Endodermal cell (in vitro differentiated cells): ENCODE measurements around the gene UNC50. TPM values are rescaled to one million over a fixed set of nuclear protein-coding genes. Genes with fewer than 3 reads are reported as not detected.

Source experiments
- DNase-seq: peaks from one replicate; pipeline ENCODE4 v3.0.0-alpha.2; 2017
- H3K27ac ChIP-seq: 2 replicates; pipeline ENCODE4 v1.5.1; 2013; ENCODE audit warnings: mild to moderate bottlenecking, low read depth, low read length, moderate library complexity
- H3K27me3 ChIP-seq: 2 replicates; pipeline ENCODE4 v1.6.1; 2013; ENCODE audit warnings: mild to moderate bottlenecking, low read length, moderate library complexity; ENCODE audit not compliant: insufficient read depth, control insufficient read depth, poor library complexity, severe bottlenecking
- H3K36me3 ChIP-seq: 2 replicates; pipeline ENCODE4 v1.7.0; 2013; ENCODE audit warnings: mild to moderate bottlenecking, low read length, moderate library complexity; ENCODE audit not compliant: control insufficient read depth, insufficient read depth
- H3K4me1 ChIP-seq: one replicate; pipeline ENCODE4 v1.7.0; 2013; ENCODE audit warnings: low read length; ENCODE audit not compliant: control insufficient read depth, insufficient read depth
- H3K4me3 ChIP-seq: 2 replicates; pipeline ENCODE4 v1.5.1; 2013; ENCODE audit warnings: mild to moderate bottlenecking, low read length, moderate library complexity
- H3K9ac ChIP-seq: 2 replicates; pipeline ENCODE4 v1.6.1; 2013; ENCODE audit warnings: mild to moderate bottlenecking, low read length, moderate library complexity; ENCODE audit not compliant: poor library complexity, severe bottlenecking; ENCODE audit errors: extremely low read depth
- H3K9me3 ChIP-seq: 2 replicates; pipeline ENCODE4 v1.6.1; 2013; ENCODE audit warnings: mild to moderate bottlenecking, low read length, moderate library complexity; ENCODE audit not compliant: control insufficient read depth
- H3K27ac Mint-ChIP-seq: 2 replicates; pipeline ENCODE4 v1.8.0; 2020; ENCODE audit warnings: mixed read lengths
- H3K27me3 Mint-ChIP-seq: 2 replicates; pipeline ENCODE4 v1.8.0; 2021; ENCODE audit warnings: mild to moderate bottlenecking, mixed read lengths; ENCODE audit not compliant: insufficient read depth
- H3K36me3 Mint-ChIP-seq: 2 replicates; pipeline ENCODE4 v1.8.0; 2020; ENCODE audit warnings: low read depth, mixed read lengths
- H3K4me1 Mint-ChIP-seq: 2 replicates; pipeline ENCODE4 v1.8.0; 2020; ENCODE audit warnings: mixed read lengths
- H3K4me3 Mint-ChIP-seq: 2 replicates; pipeline ENCODE4 v1.8.0; 2020; ENCODE audit warnings: mild to moderate bottlenecking, moderate library complexity, mixed read lengths
- H3K9me3 Mint-ChIP-seq: 2 replicates; pipeline ENCODE4 v1.8.0; 2020; ENCODE audit warnings: mild to moderate bottlenecking, mixed read lengths
- WGBS, 2 experiments: methylation state at CpG; one replicate each; pipeline versions ENCODE4 v1.1.5 to v1.1.7; 2013; ENCODE audit warnings: missing lambda C conversion rate in 2 of 2, mixed read lengths in 1 of 2; ENCODE audit not compliant: insufficient coverage in 1 of 2, insufficient read length in 1 of 2; 5-methylcytosine and 5-hydroxymethylcytosine counted together
- total RNA-seq, 2 donors: library from RNA; stranded (reverse); fragmentation: NEBNext Ultra II Directional in 1 of 2; extraction: Animal tissue kit (Norgen Biotek cat#: 25700) in 1 of 2; gene quantifications; 2 replicates in 1 of 2; 3 replicates in 1 of 2; pipeline ENCODE4 v1.2.1, GENCODE V29; 2021
- TF ChIP-seq, protein P1 (sequence below): fragments of 200-600 bp; sonication (generic); conservative IDR thresholded peaks from 2 replicates; pipeline ENCODE4 v1.5.0; 2021; ENCODE audit warnings: antibody characterized with exemption, mild to moderate bottlenecking

UNC50 gene
- total RNA-seq, 2 donors from 2014 or later, result 81.2 to 82.8 TPM

DNA sequence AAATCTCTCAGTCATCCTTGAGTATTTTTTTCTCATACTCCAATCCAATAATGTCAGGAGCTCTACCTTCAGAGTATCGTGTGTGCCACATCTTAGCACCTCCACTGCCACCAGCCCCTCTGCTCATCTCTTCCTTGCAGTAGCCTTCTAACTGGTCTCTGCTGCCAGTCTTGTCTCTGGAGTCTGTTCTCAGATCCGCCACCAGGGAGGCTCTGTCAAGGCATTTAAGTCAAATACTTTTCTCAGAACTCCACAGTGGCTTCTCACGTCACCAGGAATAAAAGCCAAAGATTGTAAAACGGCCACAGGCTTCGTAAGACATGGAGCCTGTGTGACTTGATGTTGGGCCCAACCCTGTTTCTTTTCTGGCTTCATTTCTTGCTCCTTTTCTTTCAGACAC, 7.1 kb downstream of the UNC50 start:
- Histone ChIP-seq H3K36me3 (peaks cover 72% of the 10 kb centered on the region), H3K9me3 (no peaks in the 10 kb centered on the region), H3K27me3 (no peaks in the 10 kb centered on the region), H3K4me3 (no peak overlapping the region), H3K4me1 (peaks cover 8% of the 10 kb centered on the region), H3K27ac (no peak overlapping the region), H3K9ac (no peak overlapping the region)
- Mint-ChIP-seq H3K27me3 (no peaks in the 10 kb centered on the region), H3K4me1 (peaks cover 35% of the 10 kb centered on the region), H3K4me3 (no peak overlapping the region), H3K9me3 (no peaks in the 10 kb centered on the region), H3K27ac (peak overlapping the region; percentile 4), H3K36me3 (peaks cover 65% of the 10 kb centered on the region)
- TF ChIP-seq, protein P1, sequence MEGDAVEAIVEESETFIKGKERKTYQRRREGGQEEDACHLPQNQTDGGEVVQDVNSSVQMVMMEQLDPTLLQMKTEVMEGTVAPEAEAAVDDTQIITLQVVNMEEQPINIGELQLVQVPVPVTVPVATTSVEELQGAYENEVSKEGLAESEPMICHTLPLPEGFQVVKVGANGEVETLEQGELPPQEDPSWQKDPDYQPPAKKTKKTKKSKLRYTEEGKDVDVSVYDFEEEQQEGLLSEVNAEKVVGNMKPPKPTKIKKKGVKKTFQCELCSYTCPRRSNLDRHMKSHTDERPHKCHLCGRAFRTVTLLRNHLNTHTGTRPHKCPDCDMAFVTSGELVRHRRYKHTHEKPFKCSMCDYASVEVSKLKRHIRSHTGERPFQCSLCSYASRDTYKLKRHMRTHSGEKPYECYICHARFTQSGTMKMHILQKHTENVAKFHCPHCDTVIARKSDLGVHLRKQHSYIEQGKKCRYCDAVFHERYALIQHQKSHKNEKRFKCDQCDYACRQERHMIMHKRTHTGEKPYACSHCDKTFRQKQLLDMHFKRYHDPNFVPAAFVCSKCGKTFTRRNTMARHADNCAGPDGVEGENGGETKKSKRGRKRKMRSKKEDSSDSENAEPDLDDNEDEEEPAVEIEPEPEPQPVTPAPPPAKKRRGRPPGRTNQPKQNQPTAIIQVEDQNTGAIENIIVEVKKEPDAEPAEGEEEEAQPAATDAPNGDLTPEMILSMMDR, result peak; percentile 62
- peak; percentile 67 for DNase-seq
- WGBS, 2 experiments, result 94 to 96% methylated on average over 5 of the region's 5 CpGs

DNA sequence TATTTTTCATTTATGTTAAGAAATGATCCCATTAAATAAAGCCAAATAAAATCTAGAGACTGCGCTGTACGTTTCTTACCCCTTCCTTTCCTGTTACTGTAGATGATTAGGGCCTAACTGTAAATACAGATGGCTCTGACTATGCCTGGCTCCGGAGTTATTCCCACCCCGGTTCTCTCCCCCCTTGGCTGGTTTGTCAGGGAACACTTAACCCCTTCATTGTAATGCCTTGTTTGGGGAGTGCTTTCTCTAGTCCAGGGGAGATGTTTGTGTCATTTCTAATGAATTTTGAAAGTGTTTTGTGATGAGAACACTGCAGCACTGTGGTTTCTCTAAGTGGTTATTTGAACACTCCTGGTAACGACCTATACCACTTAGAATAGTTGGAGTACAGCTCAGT, 8.8 kb downstream of the UNC50 start:
- DNase-seq, result no peak
- no peak overlapping the region for H3K9ac ChIP-seq
- Mint-ChIP-seq H3K4me1 (peaks cover 19% of the 10 kb centered on the region), H3K27ac (no peak overlapping the region), H3K9me3 (no peaks in the 10 kb centered on the region), H3K27me3 (no peaks in the 10 kb centered on the region), H3K36me3 (peaks cover 62% of the 10 kb centered on the region), H3K4me3 (no peak overlapping the region)
- peaks cover 6% of the 10 kb centered on the region for H3K9me3 ChIP-seq
- H3K27me3 ChIP-seq, result no peaks in the 10 kb centered on the region
- WGBS, 2 experiments, result 91 to 100% methylated on average over 1 to 5 of the region's 5 CpGs
- H3K36me3 ChIP-seq, result peaks cover 64% of the 10 kb centered on the region
- no peak overlapping the region for H3K4me3 ChIP-seq
- TF ChIP-seq, protein P1, result no peak
- H3K4me1 ChIP-seq, result peaks cover 5% of the 10 kb centered on the region
- no peak overlapping the region for H3K27ac ChIP-seq

DNA sequence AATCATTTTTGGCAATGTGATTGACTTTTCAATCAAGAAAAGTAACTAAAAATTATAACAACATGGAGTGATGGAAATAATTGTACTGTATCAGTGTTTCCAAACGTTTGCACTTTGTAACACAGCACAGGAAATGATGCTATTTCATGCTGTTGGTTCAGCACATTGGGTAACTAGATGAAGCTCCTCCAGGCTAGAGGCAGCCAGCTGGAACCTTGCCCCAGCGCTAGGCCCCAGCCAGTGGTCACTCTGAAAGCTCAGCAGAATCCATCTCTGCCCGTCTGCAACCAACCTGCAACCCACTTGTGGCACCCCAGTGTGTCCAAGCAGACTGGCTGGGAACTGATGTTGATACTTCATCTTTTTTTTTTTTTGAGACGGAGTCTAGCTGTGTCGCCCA, 15.3 kb downstream of the UNC50 start:
- H3K4me3 Mint-ChIP-seq, result no peak overlapping the region
- H3K9ac ChIP-seq, result no peak overlapping the region
- H3K27me3 ChIP-seq, result no peaks in the 10 kb centered on the region
- peaks cover 13% of the 10 kb centered on the region for H3K9me3 ChIP-seq
- TF ChIP-seq, protein P1, result no peak
- H3K9me3 Mint-ChIP-seq, result peaks cover 11% of the 10 kb centered on the region
- WGBS, 2 experiments, result 78 to 85% methylated on average over 3 to 5 of the region's 5 CpGs
- DNase-seq, result no peak
- peaks cover 1% of the 10 kb centered on the region for H3K36me3 ChIP-seq
- H3K36me3 Mint-ChIP-seq, result peaks cover 10% of the 10 kb centered on the region
- no peaks in the 10 kb centered on the region for H3K4me1 ChIP-seq
- H3K27me3 Mint-ChIP-seq, result no peaks in the 10 kb centered on the region
- no peak overlapping the region for H3K27ac Mint-ChIP-seq
- no peak overlapping the region for H3K27ac ChIP-seq
- H3K4me1 Mint-ChIP-seq, result peaks cover 4% of the 10 kb centered on the region
- no peak overlapping the region for H3K4me3 ChIP-seq
